Neural cell (in vitro differentiated cells): Measurements from ENCODE around the gene GRHL1. TPM values are rescaled to one million over a fixed set of nuclear protein-coding genes. Genes with fewer than 3 reads are reported as not detected.

Source experiments
- H2AFZ ChIP-seq: fragments of 200-600, 300-800 bp; sonication (generic), shearing (Covaris generic); 2 replicates; pipeline ENCODE4 v1.6.0; 2014; ENCODE audit warnings: low read depth, mild to moderate bottlenecking, antibody characterized with exemption, low read length, moderate library complexity
- H3F3A ChIP-seq: fragments of 200-600 bp; shearing (Covaris generic); 2 replicates; pipeline ENCODE4 v1.6.1; 2016; ENCODE audit warnings: mild to moderate bottlenecking, moderate library complexity, mixed read lengths, antibody characterized with exemption, low read length; ENCODE audit not compliant: insufficient read depth, poor library complexity, severe bottlenecking
- H3K27ac ChIP-seq: fragments of 200-600, 300-800 bp; sonication (generic), shearing (Covaris generic); 2 replicates; pipeline ENCODE4 v1.5.1; 2014; ENCODE audit warnings: mild to moderate bottlenecking, low read length, moderate library complexity
- H3K27me3 ChIP-seq: fragments of 300-800, 200-600 bp; sonication (generic), shearing (Covaris generic); 2 replicates; pipeline ENCODE4 v1.6.0; 2014; ENCODE audit warnings: mild to moderate bottlenecking, low read depth, low read length, moderate library complexity; ENCODE audit not compliant: insufficient read depth
- H3K36me3 ChIP-seq: fragments of 300-800, 200-600 bp; sonication (generic), shearing (Covaris generic); 2 replicates; pipeline ENCODE4 v1.5.1; 2014; ENCODE audit warnings: mild to moderate bottlenecking, antibody characterized with exemption, low read length, moderate library complexity; ENCODE audit not compliant: insufficient read depth
- H3K4me2 ChIP-seq: fragments of 300-800, 200-600 bp; sonication (generic), shearing (Covaris generic); 2 replicates; pipeline ENCODE4 v1.6.0; 2014; ENCODE audit warnings: mild to moderate bottlenecking, low read length
- H3K4me3 ChIP-seq: fragments of 300-800, 200-600 bp; sonication (generic), shearing (Covaris generic); 2 replicates; pipeline ENCODE4 v1.5.1; 2014; ENCODE audit warnings: mild to moderate bottlenecking, low read length, moderate library complexity
- H3K79me2 ChIP-seq: fragments of 200-600 bp; shearing (Covaris generic); replicated peaks from 2 replicates; pipeline ENCODE4 v1.6.0; 2014; ENCODE audit warnings: mild to moderate bottlenecking, low read length, moderate library complexity; ENCODE audit not compliant: insufficient read depth
- H3K9ac ChIP-seq: fragments of 300-800, 200-600 bp; sonication (generic), shearing (Covaris generic); 2 replicates; pipeline ENCODE4 v1.6.1; 2016; ENCODE audit warnings: mild to moderate bottlenecking, low read length, mixed read lengths
- H3K9me2 ChIP-seq: fragments of 200-600 bp; shearing (Covaris generic); 2 replicates; pipeline ENCODE4 v1.6.1; 2016; ENCODE audit warnings: mild to moderate bottlenecking, low read length, mixed read lengths; ENCODE audit not compliant: insufficient read depth
- H3K9me3 ChIP-seq: fragments of 200-600, 300-800 bp; sonication (generic), shearing (Covaris generic); 2 replicates; pipeline ENCODE4 v1.6.1; 2016; ENCODE audit warnings: mild to moderate bottlenecking, mixed run types, low read length, moderate library complexity, mixed read lengths
- H4K20me1 ChIP-seq: fragments of 200-600 bp; shearing (Covaris generic); 2 replicates; pipeline ENCODE4 v1.6.1; 2016; ENCODE audit warnings: mild to moderate bottlenecking, mixed run types; ENCODE audit not compliant: insufficient read depth
- CTCF ChIP-seq: fragments of 450-650 bp; IDR thresholded peaks from 2 replicates; pipeline ENCODE4 v1.5.1; 2014; ENCODE audit warnings: antibody characterized with exemption, mild to moderate bottlenecking, moderate library complexity; ENCODE audit not compliant: poor library complexity, severe bottlenecking
- EP300 ChIP-seq: fragments of 450-650 bp; conservative IDR thresholded peaks from 2 replicates; pipeline ENCODE4 v1.6.1; 2014; ENCODE audit warnings: antibody characterized with exemption, mild to moderate bottlenecking, moderate library complexity; ENCODE audit not compliant: poor library complexity, severe bottlenecking
- EZH2 ChIP-seq: fragments of 200-600, 300-800 bp; shearing (Covaris generic), sonication (generic); IDR thresholded peaks from 2 replicates; pipeline ENCODE4 v1.6.1; 2014; ENCODE audit warnings: antibody characterized with exemption, low read length, borderline replicate concordance, mild to moderate bottlenecking; ENCODE audit not compliant: insufficient read depth, poor library complexity, severe bottlenecking
- MXI1 ChIP-seq: fragments of 450-650 bp; conservative IDR thresholded peaks from 2 replicates; pipeline ENCODE4 v1.6.1; 2014; ENCODE audit warnings: antibody characterized with exemption, mild to moderate bottlenecking; ENCODE audit not compliant: poor library complexity, severe bottlenecking
- POLR2AphosphoS5 ChIP-seq: IDR thresholded peaks from 2 replicates; pipeline ENCODE4 v1.6.1; 2012
- RAD21 ChIP-seq: fragments of 450-650 bp; conservative IDR thresholded peaks from 2 replicates; pipeline ENCODE4 v1.6.1; 2014; ENCODE audit warnings: antibody characterized with exemption, mild to moderate bottlenecking, moderate library complexity
- SMC3 ChIP-seq: fragments of 450-650 bp; conservative IDR thresholded peaks from 2 replicates; pipeline ENCODE4 v1.6.1; 2014; ENCODE audit warnings: antibody characterized with exemption, mild to moderate bottlenecking, moderate library complexity; ENCODE audit not compliant: poor library complexity
- TAF1 ChIP-seq: IDR thresholded peaks from 2 replicates; pipeline ENCODE4 v1.6.1; 2012; ENCODE audit warnings: low read depth
- polyA plus RNA-seq: library from polyadenylated mRNA; depleted of rRNA; stranded (reverse); fragments of >200 nt; gene quantifications from 2 replicates; pipeline ENCODE4 v1.2.3, GENCODE V29; 2014
- TF ChIP-seq, protein P1 (sequence below): IDR thresholded peaks from 2 replicates; pipeline ENCODE4 v1.6.1; 2012; ENCODE audit warnings: borderline replicate concordance

The GRHL1 gene
- polyA plus RNA-seq, 1 donor from 2014 or later, result 26.3 TPM

GRCh38 chr2:10036095-10036884 lies 84.8 kb downstream of the GRHL1 start:
- no peak overlapping the region for H3K4me2 ChIP-seq
- H3K27me3 ChIP-seq, result no peaks in the 10 kb centered on the region
- no peak overlapping the region for H3K9ac ChIP-seq
- H4K20me1 ChIP-seq, result no peaks in the 10 kb centered on the region
- no peak for TF ChIP-seq SMC3
- TF ChIP-seq MXI1, result no peak
- no peak for TF ChIP-seq POLR2AphosphoS5
- TF ChIP-seq EZH2, result no peak
- TF ChIP-seq, protein P1, sequence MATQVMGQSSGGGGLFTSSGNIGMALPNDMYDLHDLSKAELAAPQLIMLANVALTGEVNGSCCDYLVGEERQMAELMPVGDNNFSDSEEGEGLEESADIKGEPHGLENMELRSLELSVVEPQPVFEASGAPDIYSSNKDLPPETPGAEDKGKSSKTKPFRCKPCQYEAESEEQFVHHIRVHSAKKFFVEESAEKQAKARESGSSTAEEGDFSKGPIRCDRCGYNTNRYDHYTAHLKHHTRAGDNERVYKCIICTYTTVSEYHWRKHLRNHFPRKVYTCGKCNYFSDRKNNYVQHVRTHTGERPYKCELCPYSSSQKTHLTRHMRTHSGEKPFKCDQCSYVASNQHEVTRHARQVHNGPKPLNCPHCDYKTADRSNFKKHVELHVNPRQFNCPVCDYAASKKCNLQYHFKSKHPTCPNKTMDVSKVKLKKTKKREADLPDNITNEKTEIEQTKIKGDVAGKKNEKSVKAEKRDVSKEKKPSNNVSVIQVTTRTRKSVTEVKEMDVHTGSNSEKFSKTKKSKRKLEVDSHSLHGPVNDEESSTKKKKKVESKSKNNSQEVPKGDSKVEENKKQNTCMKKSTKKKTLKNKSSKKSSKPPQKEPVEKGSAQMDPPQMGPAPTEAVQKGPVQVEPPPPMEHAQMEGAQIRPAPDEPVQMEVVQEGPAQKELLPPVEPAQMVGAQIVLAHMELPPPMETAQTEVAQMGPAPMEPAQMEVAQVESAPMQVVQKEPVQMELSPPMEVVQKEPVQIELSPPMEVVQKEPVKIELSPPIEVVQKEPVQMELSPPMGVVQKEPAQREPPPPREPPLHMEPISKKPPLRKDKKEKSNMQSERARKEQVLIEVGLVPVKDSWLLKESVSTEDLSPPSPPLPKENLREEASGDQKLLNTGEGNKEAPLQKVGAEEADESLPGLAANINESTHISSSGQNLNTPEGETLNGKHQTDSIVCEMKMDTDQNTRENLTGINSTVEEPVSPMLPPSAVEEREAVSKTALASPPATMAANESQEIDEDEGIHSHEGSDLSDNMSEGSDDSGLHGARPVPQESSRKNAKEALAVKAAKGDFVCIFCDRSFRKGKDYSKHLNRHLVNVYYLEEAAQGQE, result no peak
- TF ChIP-seq CTCF, result no peak
- TF ChIP-seq RAD21, result no peak
- no peak for TF ChIP-seq TAF1
- TF ChIP-seq EP300, result no peak
- no peak overlapping the region for H2AFZ ChIP-seq
- H3K4me3 ChIP-seq, result no peak overlapping the region
- no peaks in the 10 kb centered on the region for H3K9me3 ChIP-seq
- no peaks in the 10 kb centered on the region for H3K79me2 ChIP-seq
- no peak overlapping the region for H3K27ac ChIP-seq
- no peaks in the 10 kb centered on the region for H3F3A ChIP-seq
- H3K9me2 ChIP-seq, result no peaks in the 10 kb centered on the region
- no peaks in the 10 kb centered on the region for H3K36me3 ChIP-seq

GRCh38 chr2:10038123-10038522 lies 86.6 kb downstream of the GRHL1 start:
- H3K27ac ChIP-seq, result no peak overlapping the region
- H3K27me3 ChIP-seq, result no peaks in the 10 kb centered on the region
- H3K4me3 ChIP-seq, result no peak overlapping the region
- no peak overlapping the region for H2AFZ ChIP-seq
- H3K9me3 ChIP-seq, result no peaks in the 10 kb centered on the region
- H3K36me3 ChIP-seq, result no peaks in the 10 kb centered on the region
- no peaks in the 10 kb centered on the region for H3K9me2 ChIP-seq
- no peak overlapping the region for H3K4me2 ChIP-seq
- no peaks in the 10 kb centered on the region for H4K20me1 ChIP-seq
- H3K79me2 ChIP-seq, result no peaks in the 10 kb centered on the region
- TF ChIP-seq, protein P1, result no peak
- no peak for TF ChIP-seq RAD21
- no peak for TF ChIP-seq EP300
- H3K9ac ChIP-seq, result no peak overlapping the region
- H3F3A ChIP-seq, result no peaks in the 10 kb centered on the region
